COLO829 (cell line): Measurements from ENCODE around the gene AGBL1.
A peak's percentile ranks its signal among the peaks of the same experiment; 100 is the strongest.

ENCODE experiments used
- DNase-seq: peaks from one replicate; pipeline ENCODE4 v3.0.0; 2012; ENCODE audit warnings: low spot score

The AGBL1 gene

DNA sequence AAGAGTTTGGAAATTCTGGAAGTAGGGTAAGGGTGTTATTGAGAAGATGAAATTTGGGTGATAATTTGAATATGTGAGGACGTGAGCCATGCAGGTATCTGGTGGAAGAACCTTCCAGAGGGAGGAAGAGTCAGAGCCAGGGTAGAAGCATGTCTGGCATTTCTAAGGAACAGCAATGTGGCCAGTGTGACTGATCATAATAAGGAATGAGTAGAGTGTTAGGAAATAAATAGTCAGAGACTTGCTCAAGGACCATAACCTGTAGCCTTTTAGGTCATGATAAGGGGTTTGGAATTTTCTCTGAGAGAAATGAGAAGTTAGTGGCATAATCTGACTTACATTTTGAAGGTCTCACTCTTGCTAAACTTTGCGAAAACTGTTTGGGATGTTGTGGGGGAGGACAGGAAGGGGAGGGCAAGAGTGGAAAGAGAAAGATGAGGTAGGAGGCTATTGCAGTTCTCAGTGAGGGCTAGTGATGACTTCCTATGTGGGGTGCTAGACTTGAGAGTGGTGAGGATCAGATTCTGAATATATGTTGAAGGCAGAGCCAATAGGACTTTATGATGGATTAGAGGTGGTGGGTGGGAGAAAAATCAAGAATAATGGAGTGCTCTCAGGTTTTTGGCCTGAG lies 568.3 kb downstream of the AGBL1 start:
- no peak for DNase-seq

DNA sequence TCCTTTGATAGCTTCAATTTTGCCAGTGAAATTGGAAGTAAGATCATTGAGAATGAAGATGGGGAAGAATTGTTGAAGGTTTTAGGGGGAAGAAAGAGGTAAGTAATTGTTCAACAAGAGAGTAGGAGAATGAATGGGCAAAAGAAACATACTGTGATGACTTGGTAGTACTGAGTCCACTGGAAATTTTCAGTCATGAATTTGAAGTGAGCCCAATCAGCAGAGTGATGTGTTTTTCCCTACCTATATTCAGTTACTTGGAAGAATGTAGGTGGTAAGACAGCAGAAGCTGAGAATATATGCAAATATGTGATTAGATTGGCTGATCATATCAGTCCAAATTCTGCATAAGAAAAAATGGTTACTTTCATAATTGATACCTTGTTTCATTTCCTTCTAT lies 569.6 kb downstream of the AGBL1 start:
- no peak for DNase-seq

DNA sequence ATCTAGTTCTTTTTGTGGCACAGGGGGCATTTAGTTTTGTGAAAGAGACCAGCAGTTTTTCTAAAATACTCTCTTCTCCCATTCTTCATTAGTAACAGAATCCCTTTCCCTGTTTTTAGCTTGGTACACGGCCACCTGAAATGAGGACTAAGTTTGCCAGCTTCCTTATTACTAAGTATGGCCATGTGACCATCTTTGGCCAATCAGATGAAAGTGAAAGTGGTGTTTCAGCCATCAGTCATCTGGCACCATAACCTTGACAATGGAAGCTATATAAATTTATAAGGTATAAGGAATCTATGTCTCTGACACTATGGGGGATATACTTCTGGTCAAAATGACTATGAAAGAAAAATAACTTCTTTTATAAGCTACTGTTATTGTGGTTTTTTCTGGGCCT lies 570.4 kb downstream of the AGBL1 start:
- DNase-seq: peak; percentile 21

DNA sequence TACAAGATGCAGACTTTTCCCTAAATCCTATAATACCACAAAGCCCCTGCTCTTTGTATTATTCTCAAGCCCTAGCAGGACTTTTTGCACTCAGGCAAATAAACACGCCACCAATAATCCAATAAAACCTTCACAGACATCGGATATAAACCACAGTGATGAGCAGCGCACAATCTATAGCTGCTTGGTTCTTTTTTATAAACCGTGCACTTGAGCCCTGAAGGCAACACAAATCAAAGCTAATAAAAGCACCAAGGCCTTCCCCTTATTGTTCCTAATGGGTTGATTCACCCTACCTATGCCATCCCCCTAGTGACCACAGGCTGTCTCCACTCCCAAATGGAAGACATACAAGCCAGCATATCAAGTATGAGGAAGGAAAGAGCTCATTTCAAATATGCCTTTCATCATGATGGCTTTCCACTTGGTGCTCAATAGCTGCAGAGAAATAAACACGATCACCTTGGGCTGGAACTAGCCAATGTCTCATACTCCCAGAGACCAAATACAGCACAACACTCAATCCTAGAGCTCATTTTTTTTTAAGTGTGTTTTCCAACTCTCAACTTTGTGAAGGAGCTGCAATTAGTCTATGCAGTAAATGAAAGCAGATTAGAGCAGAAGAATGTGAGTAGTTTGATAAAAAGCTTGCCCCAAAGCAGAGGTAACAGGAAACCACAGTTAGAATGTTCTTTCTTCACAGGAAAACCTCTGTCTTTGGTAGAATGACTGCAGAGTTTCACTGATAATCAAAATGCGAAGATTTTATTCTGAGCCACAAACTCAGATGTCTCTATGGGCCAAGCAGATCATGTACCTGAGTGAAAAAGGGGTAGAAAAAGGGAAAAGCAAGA lies 573.9 kb downstream of the AGBL1 start:
- no peak for DNase-seq

DNA sequence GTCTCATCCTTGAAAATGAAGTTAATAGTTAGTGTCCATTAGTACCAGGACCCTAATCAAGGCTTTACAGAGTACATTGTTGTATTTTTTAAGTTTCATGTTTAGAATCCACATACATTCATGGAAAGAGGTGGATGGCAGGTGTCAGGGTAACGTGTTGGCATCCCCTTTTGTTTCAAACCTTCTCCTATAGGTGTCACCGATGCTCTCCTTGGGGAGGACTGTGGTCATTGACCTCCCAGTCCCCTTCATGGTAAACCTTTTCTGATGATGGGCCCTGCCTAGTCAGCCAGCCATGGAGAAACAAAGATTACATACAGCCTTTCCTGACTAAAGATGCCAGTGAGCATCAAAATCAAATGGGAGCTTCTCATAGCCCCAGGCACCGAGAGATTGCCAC lies 574.8 kb downstream of the AGBL1 start:
- no peak for DNase-seq

DNA sequence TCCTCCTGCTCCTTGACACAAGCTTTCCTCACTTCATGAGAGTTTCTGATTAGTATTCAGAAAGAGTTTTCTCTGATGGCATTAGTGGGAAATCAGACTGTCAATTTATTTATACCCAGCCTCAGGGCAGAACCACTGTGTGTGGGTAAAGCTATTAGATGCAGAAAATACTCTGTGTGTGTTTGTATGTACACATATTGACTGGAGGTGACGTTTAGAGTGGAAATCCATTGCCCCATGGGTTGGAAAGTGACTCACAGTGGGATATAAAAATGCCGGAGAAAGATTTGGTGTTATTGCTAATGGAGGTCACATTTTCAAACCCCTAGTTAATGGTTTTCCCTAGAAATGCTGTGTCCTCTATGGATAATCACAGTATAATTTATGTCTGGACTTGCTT lies 577.6 kb downstream of the AGBL1 start:
- DNase-seq: no peak

DNA sequence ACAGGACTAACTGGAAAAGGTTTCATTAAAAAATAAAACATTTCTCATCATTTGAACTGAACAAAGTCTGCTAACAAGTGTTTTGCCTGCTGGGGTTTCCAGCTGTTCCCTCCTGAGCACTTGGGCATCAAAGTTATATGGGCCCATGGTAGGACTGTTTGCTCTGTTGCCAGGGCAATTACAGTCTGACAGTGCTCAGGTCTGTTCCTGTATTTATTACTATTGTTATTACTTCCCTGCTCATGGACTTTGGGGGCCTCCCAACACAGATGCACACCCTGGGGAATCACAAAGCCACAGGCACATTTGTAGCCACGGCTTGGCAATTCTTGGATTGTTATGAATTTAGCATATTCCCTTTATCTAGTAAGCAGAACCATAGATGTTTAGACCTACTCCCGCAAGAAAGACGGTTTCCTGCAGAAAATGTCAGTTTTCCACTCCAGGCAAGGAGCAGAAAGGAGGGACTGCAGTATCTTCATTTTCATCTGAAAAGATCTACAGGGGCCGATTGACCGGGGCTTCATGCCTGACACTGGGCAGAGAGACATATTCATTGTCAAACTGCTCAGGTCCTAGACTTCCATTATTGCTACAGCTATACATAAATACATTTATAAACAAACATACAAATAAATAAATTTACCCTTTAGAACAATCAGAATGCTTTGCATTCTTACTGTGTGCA lies 580.2 kb downstream of the AGBL1 start:
- no peak for DNase-seq

DNA sequence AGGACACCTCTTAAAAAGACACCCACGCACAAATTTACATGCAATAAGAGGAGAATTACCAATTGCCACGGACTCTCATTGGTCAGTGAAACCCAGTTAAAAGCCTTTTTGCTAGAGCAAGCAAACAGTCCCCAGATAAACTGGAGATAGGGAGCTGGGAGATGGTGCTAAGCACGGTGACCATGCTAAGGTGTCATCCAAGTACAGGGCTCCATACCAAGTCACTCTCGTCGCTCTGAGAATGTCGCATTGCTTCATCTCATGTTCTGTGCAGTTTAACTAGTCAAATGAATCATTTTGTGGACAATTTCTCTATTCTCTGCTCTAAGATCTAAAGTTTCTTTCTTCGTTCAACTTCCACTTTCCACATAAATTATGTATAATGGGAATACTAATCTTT lies 581.9 kb downstream of the AGBL1 start:
- no peak for DNase-seq

DNA sequence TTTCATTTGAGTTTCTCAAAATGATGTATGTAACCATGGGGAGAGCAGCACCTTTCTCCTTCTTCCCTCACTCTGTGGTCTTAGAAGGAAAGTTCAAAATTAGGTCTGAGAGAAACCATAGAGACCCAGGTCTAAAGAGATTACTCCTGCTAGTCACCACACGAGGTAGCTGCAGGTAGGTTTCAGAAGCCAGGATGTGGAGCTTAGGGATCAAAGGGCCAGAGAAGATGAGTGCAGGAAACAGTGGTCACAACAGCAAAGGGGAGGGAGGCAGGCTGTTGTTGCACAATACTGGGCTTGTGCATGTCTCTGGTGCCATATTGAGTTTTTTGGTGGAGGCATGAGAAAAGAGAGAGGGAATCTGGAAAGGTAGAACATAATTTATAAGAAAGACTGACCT lies 583.6 kb downstream of the AGBL1 start:
- no peak for DNase-seq

DNA sequence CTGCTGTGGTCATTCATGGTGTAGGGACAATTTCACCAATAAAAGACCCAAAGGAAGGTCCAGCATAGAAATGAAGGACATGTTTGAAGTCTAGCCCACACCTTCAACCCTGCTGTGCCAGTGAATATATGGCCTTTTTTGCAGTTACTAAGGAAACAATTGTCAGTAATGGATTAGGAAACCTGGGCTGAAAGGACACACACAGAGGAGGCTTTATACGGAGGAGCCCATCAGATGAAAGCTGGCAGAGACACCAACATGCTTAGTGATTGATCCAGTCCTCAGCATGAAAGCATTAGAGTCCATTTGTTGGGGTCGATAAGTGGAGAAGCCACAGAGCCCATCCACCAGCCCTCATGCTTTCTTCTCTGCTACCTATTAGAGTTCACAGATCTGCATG lies 584.3 kb downstream of the AGBL1 start:
- DNase-seq: no peak

DNA sequence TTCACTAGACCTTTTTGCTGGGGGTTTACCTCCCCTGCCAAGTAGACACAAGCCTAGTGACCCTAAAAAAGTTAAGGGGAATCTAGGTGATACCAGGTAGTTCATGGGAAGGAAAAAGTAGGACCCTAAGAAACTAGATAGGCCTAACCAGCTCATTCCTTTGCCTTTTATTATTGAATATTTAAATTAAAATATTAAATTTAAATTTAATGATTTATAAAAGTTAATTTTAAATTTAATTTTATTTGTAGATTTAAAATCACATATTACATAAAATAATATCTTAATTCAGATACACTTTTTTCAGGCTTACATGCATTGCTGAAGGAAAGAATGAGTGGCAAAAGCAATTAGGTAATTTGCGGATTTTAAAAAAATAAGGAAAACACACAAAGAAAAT lies 584.9 kb downstream of the AGBL1 start:
- DNase-seq: no peak

DNA sequence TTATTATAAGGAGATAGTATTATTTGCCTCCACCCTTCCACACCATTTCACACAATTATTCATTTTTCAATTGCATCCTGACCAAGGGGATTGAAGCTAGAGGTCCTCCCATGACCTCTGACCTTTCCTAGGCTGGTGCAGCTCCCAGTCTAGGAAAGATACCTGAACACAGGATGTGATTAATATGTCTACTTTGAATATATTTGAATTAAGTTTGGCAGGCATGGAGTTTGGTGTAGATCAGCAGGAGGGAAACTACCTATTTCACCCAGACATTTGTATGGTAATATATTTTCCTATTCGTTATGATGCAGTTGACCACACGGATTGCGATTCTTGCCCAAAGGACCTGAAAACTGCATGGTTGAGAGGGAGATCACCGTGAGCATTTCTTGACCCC lies 596.3 kb downstream of the AGBL1 start:
- DNase-seq: no peak

DNA sequence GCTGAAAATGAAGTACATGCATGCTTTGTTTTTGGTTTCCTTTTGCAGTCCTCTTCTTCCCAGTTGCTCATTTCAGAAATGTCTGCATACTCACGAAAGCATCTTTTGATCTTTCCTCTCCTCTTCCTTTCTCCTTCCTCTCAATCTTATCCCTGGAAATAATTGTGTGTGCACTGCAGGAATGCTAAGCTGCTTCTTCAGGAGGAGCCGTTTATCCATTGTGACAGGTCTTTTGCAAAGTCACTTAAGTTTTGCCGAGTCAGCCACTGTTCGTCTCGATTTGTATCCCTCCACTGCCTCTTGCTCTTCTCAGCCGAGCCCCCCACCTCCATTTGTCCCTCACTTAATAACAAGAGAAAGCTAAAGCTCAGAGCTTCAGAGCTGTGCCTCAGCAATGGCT lies 597.6 kb downstream of the AGBL1 start:
- DNase-seq: no peak

DNA sequence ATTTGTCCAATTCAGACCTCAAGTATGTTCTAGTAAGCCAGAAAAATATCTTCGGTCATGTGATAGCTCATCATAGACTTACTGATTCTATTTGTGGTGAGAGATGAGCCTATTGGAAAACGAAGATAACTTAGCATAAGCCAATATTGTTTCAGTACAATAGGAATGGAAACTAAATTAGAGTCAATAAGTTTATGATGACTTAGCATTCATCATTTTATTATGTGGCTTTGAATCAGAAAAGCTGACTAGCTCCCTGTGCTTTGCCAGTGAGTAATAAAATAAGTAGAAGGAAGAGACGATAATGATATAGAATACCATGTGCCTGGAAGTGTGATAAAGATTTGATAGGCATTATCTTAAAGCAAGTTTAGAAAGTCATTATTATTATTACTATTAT lies 605.6 kb downstream of the AGBL1 start:
- no peak for DNase-seq

DNA sequence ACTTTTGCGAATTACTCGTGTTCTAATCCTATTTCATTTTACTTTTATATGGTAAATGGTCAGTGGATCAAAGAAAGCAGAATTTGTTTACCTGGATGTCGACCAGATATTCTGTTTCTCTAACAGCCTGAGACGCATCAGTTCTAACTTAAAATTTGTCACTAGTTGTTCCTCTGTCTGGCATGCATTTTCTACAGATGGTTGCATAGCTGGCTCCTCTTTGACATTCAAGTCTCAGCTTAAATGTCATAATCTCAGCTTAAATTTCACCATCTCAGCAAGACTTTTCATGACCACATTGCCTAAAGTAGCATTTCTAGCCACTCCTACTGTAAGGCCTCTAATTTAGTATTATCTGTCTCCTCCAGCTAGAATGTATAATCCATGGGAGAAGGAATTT lies 609.3 kb downstream of the AGBL1 start:
- DNase-seq: no peak

DNA sequence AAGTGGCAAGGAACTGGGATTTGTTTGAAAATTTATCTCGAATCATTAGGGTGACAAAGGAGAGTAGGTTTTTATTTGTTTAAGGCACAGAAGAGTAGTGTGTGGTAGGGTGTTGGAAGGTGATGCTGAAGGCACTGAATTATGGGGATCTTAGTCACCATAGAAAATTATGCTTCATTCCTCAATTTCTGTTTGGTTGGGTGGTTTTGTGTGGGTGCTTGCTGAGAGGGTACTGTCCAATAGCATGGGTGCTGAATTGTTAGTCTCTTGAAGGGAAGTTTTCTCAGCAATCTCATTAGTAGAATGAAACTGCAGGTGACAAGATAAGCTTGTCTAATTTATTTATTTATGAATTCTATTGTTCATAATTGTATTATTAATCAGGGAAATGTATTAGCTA lies 610.9 kb downstream of the AGBL1 start:
- peak; percentile 4 for DNase-seq

DNA sequence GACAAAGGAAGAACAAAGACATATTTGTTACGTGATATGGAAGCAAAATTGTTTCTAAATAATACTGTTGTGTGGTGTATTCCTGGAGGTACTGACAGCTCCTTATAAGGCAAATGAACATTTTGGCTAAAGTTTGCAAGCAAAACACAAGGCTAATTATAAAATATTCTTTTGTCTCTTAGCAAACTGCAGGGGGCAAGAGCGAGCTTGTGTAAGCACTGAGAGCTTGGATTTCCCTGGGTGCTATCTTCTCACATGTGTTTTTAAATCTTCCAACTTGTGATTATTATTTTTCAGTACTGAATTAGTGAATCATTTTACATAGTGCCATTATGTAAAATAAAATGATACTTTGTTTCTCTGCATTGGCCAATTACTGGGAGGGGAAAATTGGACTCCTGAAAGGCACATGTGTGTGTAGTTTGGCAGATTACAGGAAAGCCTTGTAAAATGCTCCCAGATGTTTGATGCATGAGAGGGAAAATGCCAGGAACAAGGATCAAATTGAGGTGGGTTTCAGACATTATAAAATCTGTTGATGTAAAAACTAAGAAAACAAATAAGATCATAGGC lies 611.5 kb downstream of the AGBL1 start:
- DNase-seq: no peak

DNA sequence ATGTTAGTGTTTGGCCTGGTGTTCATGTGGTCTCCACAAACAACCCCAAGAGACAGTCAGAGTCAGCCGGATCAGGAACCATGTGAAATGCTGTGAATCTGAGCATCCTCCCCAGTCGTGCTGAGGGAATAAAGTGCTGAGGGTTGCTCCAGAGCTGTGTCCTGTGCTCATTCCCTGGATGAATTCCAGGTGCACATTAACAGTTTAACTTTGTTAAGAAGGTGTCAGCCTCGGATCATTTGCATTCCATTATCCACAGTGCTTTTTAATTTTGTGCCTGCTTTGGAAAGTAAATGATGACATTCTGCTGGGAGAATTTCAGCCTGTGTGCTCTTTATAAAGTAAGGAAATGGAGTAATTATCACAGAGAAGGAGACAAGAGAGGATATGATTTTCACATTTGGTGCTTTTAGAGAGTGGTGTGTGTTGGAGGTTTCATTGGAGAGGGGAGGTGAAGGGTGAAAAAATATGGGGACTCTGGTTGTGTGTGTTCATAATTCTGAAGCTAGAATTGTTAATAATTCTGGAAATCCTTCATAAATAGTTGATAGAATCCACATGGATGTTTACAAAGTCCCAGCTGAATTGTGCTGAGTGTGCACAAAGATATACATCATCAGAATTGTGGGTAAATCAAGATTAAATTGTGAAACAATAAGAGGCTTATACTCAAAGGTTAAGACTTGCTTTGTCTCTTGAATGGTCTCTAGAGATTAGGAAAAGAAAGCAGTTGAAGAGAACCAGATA lies 621.4 kb downstream of the AGBL1 start:
- DNase-seq: no peak

DNA sequence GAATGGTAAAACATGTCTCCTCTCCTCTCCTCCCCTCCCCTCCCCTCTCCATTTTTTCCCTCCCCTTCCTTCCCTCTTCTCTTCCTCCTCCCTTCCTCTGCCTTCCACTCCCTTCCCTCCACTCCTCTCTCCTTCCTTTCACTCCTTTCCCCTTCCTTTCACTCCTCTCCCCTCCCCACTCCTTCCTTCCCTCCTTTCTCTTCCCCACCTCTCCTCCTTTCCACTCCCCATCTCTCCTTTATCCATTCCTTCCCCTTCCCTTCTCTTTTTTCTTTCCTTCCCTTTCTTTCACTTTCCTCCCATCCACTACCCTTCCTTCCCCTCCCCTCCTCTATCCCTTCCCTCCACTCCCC lies 621.9 kb downstream of the AGBL1 start:
- DNase-seq: no peak

DNA sequence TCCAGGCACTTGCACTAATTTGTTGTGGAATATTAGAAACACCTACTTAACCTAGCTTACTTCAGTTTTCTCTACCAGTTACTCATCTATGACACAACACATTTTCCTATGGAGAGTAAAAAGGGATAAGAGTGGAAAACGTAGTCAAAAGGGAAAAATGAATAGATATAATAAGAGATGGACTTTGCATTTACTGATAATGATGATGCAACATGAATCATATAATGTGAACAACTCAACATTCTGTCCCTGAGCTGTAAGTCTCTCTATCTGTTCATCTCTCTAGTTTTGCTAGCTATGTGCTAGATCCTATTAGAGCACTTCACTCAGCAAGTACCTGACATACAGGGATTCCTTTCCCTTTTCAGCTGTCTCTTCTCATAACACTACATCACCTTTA lies 627.1 kb downstream of the AGBL1 start:
- DNase-seq: no peak

DNA sequence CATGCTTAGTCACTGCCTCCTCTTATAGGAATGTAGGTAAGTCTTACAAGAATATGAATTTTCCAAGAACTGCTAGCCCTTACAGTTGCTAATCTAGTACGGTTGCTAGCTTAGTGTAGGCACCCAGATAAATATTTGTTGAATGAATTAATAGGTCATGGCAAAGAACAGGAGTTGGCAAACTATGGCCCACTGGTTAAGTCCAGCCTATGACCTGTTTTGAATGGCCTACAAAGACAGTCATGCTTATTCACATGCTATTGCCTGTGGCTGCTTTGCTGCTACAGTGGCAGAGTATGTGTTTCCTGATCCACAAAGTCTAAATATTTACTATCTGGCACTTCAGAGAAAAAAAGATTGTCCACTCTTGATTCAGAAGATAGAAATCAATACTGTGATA lies 631.8 kb downstream of the AGBL1 start:
- no peak for DNase-seq

DNA sequence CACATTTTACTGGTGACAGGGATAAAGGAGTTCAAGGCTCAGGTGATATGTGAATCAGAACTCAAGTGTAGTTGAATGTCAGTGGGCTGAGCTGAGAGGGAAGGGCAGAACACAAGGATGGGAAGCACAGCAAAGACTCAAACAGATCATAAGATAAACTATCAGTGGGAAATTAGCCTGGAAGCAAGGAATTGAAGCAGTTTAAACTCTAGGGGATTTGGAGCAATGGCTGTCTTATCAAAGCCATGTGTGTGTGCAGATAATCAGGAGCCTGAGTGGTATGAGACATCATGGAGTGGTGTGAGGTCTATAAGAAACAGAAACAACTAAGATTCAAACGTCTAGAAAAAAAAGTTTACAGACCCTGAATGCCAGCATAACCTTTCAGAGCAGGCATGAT lies 634.6 kb downstream of the AGBL1 start:
- no peak for DNase-seq
